ENCODE measurements around the gene BARHL1. TPM values are rescaled to one million over a fixed set of nuclear protein-coding genes. Genes with fewer than 3 reads are reported as not detected.

The BARHL1 gene
- polyA plus RNA-seq, 1 donor, result 0.01 TPM

GRCh38 chr9:132545578-132545977 lies 36.8 kb upstream of the BARHL1 start:
- Histone ChIP-seq H3K27ac (ENCODE audit: low read length) (no peak overlapping the region), H3K27me3 (ENCODE audit: control insufficient read depth, insufficient read depth, low read length) (peaks cover 41% of the 10 kb centered on the region), H3K36me3 (ENCODE audit: control insufficient read depth, insufficient read depth, low read length) (no peaks in the 10 kb centered on the region), H3K9me3 (ENCODE audit: control insufficient read depth, low read depth, low read length) (no peaks in the 10 kb centered on the region), H3K4me1 (ENCODE audit: control insufficient read depth, insufficient read depth, low read length) (peaks cover 13% of the 10 kb centered on the region), H3K4me3 (ENCODE audit: low read length) (no peak overlapping the region)
- no CpG with 5 or more reads among the region's 9 CpGs for WGBS (ENCODE audit: insufficient coverage, low lambda C conversion rate)
- DNase-seq, result no peak

- peaks cover 44% of the 10 kb centered on the region for H3K27me3 ChIP-seq (ENCODE audit: control insufficient read depth, insufficient read depth, low read length)
- DNase-seq, result peak; percentile 39 to 56
- H3K27ac ChIP-seq (ENCODE audit: low read length), result no peak overlapping the region
- no CpG with 5 or more reads among the region's 27 CpGs for WGBS (ENCODE audit: insufficient coverage, low lambda C conversion rate)
- H3K9me3 ChIP-seq (ENCODE audit: control insufficient read depth, low read depth, low read length), result no peaks in the 10 kb centered on the region
- H3K4me3 ChIP-seq (ENCODE audit: low read length), result no peak overlapping the region
- H3K4me1 ChIP-seq (ENCODE audit: control insufficient read depth, insufficient read depth, low read length), result peaks cover 19% of the 10 kb centered on the region
- H3K36me3 ChIP-seq (ENCODE audit: control insufficient read depth, insufficient read depth, low read length), result no peaks in the 10 kb centered on the region
Measured at GRCh38 chr9:132546148-132547051, 36.0 kb upstream of the BARHL1 start.

- WGBS (ENCODE audit: insufficient coverage, low lambda C conversion rate), result no CpG with 5 or more reads among the region's 7 CpGs
- peak in 1 of 2 donors; percentile 48 for DNase-seq
- H3K4me3 ChIP-seq (ENCODE audit: low read length), result no peak overlapping the region
- peaks cover 23% of the 10 kb centered on the region for H3K4me1 ChIP-seq (ENCODE audit: control insufficient read depth, insufficient read depth, low read length)
- no peak overlapping the region for H3K27ac ChIP-seq (ENCODE audit: low read length)
- no peaks in the 10 kb centered on the region for H3K9me3 ChIP-seq (ENCODE audit: control insufficient read depth, low read depth, low read length)
- no peaks in the 10 kb centered on the region for H3K36me3 ChIP-seq (ENCODE audit: control insufficient read depth, insufficient read depth, low read length)
- H3K27me3 ChIP-seq (ENCODE audit: control insufficient read depth, insufficient read depth, low read length), result peaks cover 44% of the 10 kb centered on the region
Measured at GRCh38 chr9:132547052-132547431, 35.4 kb upstream of the BARHL1 start.

- no peak for DNase-seq
- Histone ChIP-seq H3K4me1 (ENCODE audit: control insufficient read depth, insufficient read depth, low read length) (peaks cover 26% of the 10 kb centered on the region), H3K36me3 (ENCODE audit: control insufficient read depth, insufficient read depth, low read length) (no peaks in the 10 kb centered on the region), H3K4me3 (ENCODE audit: low read length) (no peak overlapping the region), H3K27ac (ENCODE audit: low read length) (no peak overlapping the region), H3K9me3 (ENCODE audit: control insufficient read depth, low read depth, low read length) (no peaks in the 10 kb centered on the region), H3K27me3 (ENCODE audit: control insufficient read depth, insufficient read depth, low read length) (peaks cover 44% of the 10 kb centered on the region)
- no CpG with 5 or more reads among the region's 13 CpGs for WGBS (ENCODE audit: insufficient coverage, low lambda C conversion rate)
Measured at GRCh38 chr9:132547436-132547835, 35.0 kb upstream of the BARHL1 start.

GRCh38 chr9:132547976-132548730 lies 34.3 kb upstream of the BARHL1 start:
- no peak for DNase-seq
- no peak overlapping the region for H3K4me3 ChIP-seq (ENCODE audit: low read length)
- H3K27ac ChIP-seq (ENCODE audit: low read length), result no peak overlapping the region
- no CpG with 5 or more reads among the region's 21 CpGs for whole genome bisulfite sequencing (ENCODE audit: insufficient coverage, low lambda C conversion rate)
- no peaks in the 10 kb centered on the region for H3K36me3 ChIP-seq (ENCODE audit: control insufficient read depth, insufficient read depth, low read length)
- H3K27me3 ChIP-seq (ENCODE audit: control insufficient read depth, insufficient read depth, low read length), result peaks cover 43% of the 10 kb centered on the region
- no peaks in the 10 kb centered on the region for H3K9me3 ChIP-seq (ENCODE audit: control insufficient read depth, low read depth, low read length)
- H3K4me1 ChIP-seq (ENCODE audit: control insufficient read depth, insufficient read depth, low read length), result peaks cover 26% of the 10 kb centered on the region

- H3K27ac ChIP-seq (ENCODE audit: low read length), result no peak overlapping the region
- DNase-seq, result no peak
- WGBS (ENCODE audit: insufficient coverage, low lambda C conversion rate), result no CpG with 5 or more reads among the region's 17 CpGs
- H3K4me3 ChIP-seq (ENCODE audit: low read length), result no peak overlapping the region
- no peaks in the 10 kb centered on the region for H3K36me3 ChIP-seq (ENCODE audit: control insufficient read depth, insufficient read depth, low read length)
- H3K27me3 ChIP-seq (ENCODE audit: control insufficient read depth, insufficient read depth, low read length), result peaks cover 39% of the 10 kb centered on the region
- H3K4me1 ChIP-seq (ENCODE audit: control insufficient read depth, insufficient read depth, low read length), result peaks cover 26% of the 10 kb centered on the region
- no peaks in the 10 kb centered on the region for H3K9me3 ChIP-seq (ENCODE audit: control insufficient read depth, low read depth, low read length)
Measured at GRCh38 chr9:132548751-132549640, 33.4 kb upstream of the BARHL1 start.

GRCh38 chr9:132551556-132551955 lies 30.9 kb upstream of the BARHL1 start:
- Histone ChIP-seq H3K4me1 (ENCODE audit: control insufficient read depth, insufficient read depth, low read length) (peaks cover 20% of the 10 kb centered on the region), H3K4me3 (ENCODE audit: low read length) (no peak overlapping the region), H3K36me3 (ENCODE audit: control insufficient read depth, insufficient read depth, low read length) (no peaks in the 10 kb centered on the region), H3K27me3 (ENCODE audit: control insufficient read depth, insufficient read depth, low read length) (peaks cover 28% of the 10 kb centered on the region), H3K9me3 (ENCODE audit: control insufficient read depth, low read depth, low read length) (no peaks in the 10 kb centered on the region), H3K27ac (ENCODE audit: low read length) (peak overlapping the region; percentile 77)
- peak; percentile 87 to 93 for DNase-seq
- WGBS (ENCODE audit: insufficient coverage, low lambda C conversion rate), result no CpG with 5 or more reads among the region's 13 CpGs

- no CpG with 5 or more reads among the region's 12 CpGs for WGBS (ENCODE audit: insufficient coverage, low lambda C conversion rate)
- H3K9me3 ChIP-seq (ENCODE audit: control insufficient read depth, low read depth, low read length), result no peaks in the 10 kb centered on the region
- no peak overlapping the region for H3K4me3 ChIP-seq (ENCODE audit: low read length)
- peak overlapping the region; percentile 77 for H3K27ac ChIP-seq (ENCODE audit: low read length)
- no peaks in the 10 kb centered on the region for H3K36me3 ChIP-seq (ENCODE audit: control insufficient read depth, insufficient read depth, low read length)
- peaks cover 15% of the 10 kb centered on the region for H3K4me1 ChIP-seq (ENCODE audit: control insufficient read depth, insufficient read depth, low read length)
- no peak for DNase-seq
- peaks cover 30% of the 10 kb centered on the region for H3K27me3 ChIP-seq (ENCODE audit: control insufficient read depth, insufficient read depth, low read length)
Measured at GRCh38 chr9:132552041-132552440, 30.4 kb upstream of the BARHL1 start.

- peaks cover 14% of the 10 kb centered on the region for H3K4me1 ChIP-seq (ENCODE audit: control insufficient read depth, insufficient read depth, low read length)
- no peaks in the 10 kb centered on the region for H3K9me3 ChIP-seq (ENCODE audit: control insufficient read depth, low read depth, low read length)
- 80% methylated on average over 1 of the region's 2 CpGs for whole genome bisulfite sequencing (ENCODE audit: insufficient coverage, low lambda C conversion rate)
- no peak overlapping the region for H3K27ac ChIP-seq (ENCODE audit: low read length)
- H3K36me3 ChIP-seq (ENCODE audit: control insufficient read depth, insufficient read depth, low read length), result no peaks in the 10 kb centered on the region
- no peak overlapping the region for H3K4me3 ChIP-seq (ENCODE audit: low read length)
- no peak for DNase-seq
- H3K27me3 ChIP-seq (ENCODE audit: control insufficient read depth, insufficient read depth, low read length), result peaks cover 32% of the 10 kb centered on the region
Measured at GRCh38 chr9:132554755-132555154, 27.7 kb upstream of the BARHL1 start.

GRCh38 chr9:132555528-132555927 lies 26.9 kb upstream of the BARHL1 start:
- Histone ChIP-seq H3K27me3 (ENCODE audit: control insufficient read depth, insufficient read depth, low read length) (peaks cover 37% of the 10 kb centered on the region), H3K4me1 (ENCODE audit: control insufficient read depth, insufficient read depth, low read length) (peaks cover 14% of the 10 kb centered on the region), H3K4me3 (ENCODE audit: low read length) (no peak overlapping the region), H3K36me3 (ENCODE audit: control insufficient read depth, insufficient read depth, low read length) (no peaks in the 10 kb centered on the region), H3K9me3 (ENCODE audit: control insufficient read depth, low read depth, low read length) (no peaks in the 10 kb centered on the region), H3K27ac (ENCODE audit: low read length) (no peak overlapping the region)
- no peak for DNase-seq
- WGBS (ENCODE audit: insufficient coverage, low lambda C conversion rate), result no CpG with 5 or more reads among the region's 8 CpGs

Data from large intestine (tissue), 3 donors.